Neural crest cell (in vitro differentiated cells): ENCODE data around the gene PAX3. TPM values are rescaled to one million over a fixed set of nuclear protein-coding genes. Genes with fewer than 3 reads are reported as not detected.

Experiments
- DNase-seq: peaks from one replicate; pipeline ENCODE4 v3.0.0; 2021; ENCODE audit warnings: low read depth, mixed read lengths, low spot score
- H3K27ac Mint-ChIP-seq: one replicate; pipeline ENCODE4 v1.8.0; 2021; ENCODE audit warnings: mild to moderate bottlenecking, mixed read lengths; ENCODE audit not compliant: unreplicated experiment
- H3K27me3 Mint-ChIP-seq: 2 replicates; pipeline ENCODE4 v1.8.0; 2021; ENCODE audit warnings: low read depth, mild to moderate bottlenecking, mixed read lengths
- H3K36me3 Mint-ChIP-seq: 2 replicates; pipeline ENCODE4 v1.8.0; 2021; ENCODE audit warnings: low read depth, mild to moderate bottlenecking, mixed read lengths
- H3K4me1 Mint-ChIP-seq: 2 replicates; pipeline ENCODE4 v1.8.0; 2021; ENCODE audit warnings: mixed read lengths
- H3K4me3 Mint-ChIP-seq: one replicate; pipeline ENCODE4 v1.8.0; 2021; ENCODE audit warnings: mild to moderate bottlenecking, mixed read lengths
- H3K9me3 Mint-ChIP-seq: 2 replicates; pipeline ENCODE4 v1.8.0; 2021; ENCODE audit warnings: mixed read lengths
- total RNA-seq: library from RNA; stranded (reverse); gene quantifications from 2 replicates; pipeline ENCODE4 v1.2.1, GENCODE V29; 2021
- TF ChIP-seq, protein P1 (sequence below): fragments of 200-600 bp; sonication (generic); conservative IDR thresholded peaks from 2 replicates; pipeline ENCODE4 v1.5.0; 2021; ENCODE audit warnings: antibody characterized with exemption, mild to moderate bottlenecking

PAX3 gene
- total RNA-seq, 1 donor from 2014 or later: 52.2 TPM

DNA sequence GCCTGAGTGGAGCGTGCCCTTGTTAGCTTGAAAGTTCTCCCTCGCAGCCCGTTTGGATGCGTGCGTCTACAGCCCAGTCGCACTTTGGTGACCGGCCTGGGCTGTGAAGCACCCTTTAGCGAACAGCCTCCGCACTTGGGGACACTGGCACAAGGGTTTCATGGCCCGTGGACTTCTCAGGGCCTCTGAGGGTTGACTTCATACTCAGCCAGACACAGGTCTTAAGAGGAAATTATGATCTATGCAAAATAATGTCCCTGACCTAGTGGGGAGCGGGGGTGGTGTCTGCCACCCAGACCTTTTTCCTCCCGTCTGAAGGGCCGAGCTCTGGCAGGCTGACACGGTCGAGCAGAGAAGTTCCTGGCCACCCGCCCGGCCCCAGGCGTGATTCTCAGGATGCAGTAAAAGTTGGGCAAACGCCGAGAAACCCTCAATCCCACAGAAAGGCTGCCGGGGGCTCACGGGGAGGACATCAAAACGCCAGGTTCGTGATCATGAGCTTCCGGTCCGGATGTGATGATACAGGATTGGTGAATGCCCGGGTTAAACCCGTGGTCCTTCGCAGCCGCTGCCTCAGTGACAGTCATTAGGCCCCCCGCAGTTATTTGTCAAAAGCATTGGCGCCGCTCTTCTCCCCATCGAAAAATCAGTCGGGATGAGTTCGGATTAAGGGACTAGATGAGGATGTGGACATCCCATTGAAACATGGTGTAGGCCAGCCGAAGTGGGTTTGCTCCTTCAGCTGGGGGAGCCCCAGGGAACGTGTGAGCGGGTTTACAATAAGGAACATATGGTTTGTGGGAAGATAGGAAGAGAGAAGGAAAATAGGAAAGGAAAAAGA lies 3.6 kb upstream of the PAX3 start:
- peaks cover 99% of the 10 kb centered on the region for H3K27me3 Mint-ChIP-seq
- peak overlapping the region; percentile 47 for H3K4me3 Mint-ChIP-seq
- peaks cover 75% of the 10 kb centered on the region for H3K4me1 Mint-ChIP-seq
- no peak for DNase-seq
- no peak overlapping the region for H3K27ac Mint-ChIP-seq
- TF ChIP-seq, protein P1, sequence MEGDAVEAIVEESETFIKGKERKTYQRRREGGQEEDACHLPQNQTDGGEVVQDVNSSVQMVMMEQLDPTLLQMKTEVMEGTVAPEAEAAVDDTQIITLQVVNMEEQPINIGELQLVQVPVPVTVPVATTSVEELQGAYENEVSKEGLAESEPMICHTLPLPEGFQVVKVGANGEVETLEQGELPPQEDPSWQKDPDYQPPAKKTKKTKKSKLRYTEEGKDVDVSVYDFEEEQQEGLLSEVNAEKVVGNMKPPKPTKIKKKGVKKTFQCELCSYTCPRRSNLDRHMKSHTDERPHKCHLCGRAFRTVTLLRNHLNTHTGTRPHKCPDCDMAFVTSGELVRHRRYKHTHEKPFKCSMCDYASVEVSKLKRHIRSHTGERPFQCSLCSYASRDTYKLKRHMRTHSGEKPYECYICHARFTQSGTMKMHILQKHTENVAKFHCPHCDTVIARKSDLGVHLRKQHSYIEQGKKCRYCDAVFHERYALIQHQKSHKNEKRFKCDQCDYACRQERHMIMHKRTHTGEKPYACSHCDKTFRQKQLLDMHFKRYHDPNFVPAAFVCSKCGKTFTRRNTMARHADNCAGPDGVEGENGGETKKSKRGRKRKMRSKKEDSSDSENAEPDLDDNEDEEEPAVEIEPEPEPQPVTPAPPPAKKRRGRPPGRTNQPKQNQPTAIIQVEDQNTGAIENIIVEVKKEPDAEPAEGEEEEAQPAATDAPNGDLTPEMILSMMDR: no peak
- H3K36me3 Mint-ChIP-seq: peaks cover under 1% of the 10 kb centered on the region
- no peaks in the 10 kb centered on the region for H3K9me3 Mint-ChIP-seq

DNA sequence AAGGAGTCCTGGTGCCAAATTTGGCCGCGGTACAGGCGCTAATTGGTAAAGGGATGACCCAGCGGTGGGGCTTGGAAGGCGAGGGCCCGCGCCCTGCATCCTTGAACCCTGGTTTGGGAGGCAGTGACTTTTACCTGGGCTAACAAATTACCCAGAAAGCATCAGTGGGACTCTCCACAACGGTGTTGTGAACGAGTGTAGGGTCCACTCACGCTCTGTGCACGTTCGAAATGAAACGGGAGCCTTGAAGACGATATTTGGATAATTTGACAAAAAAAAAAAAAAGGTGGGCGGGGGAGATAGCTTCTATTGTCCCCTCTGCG lies 3.0 kb upstream of the PAX3 start:
- Mint-ChIP-seq H3K27me3 (peaks cover 99% of the 10 kb centered on the region), H3K4me1 (peaks cover 75% of the 10 kb centered on the region), H3K4me3 (peak overlapping the region; percentile 47), H3K27ac (no peak overlapping the region), H3K9me3 (no peaks in the 10 kb centered on the region), H3K36me3 (peaks cover 6% of the 10 kb centered on the region)
- DNase-seq: no peak
- TF ChIP-seq, protein P1: no peak

DNA sequence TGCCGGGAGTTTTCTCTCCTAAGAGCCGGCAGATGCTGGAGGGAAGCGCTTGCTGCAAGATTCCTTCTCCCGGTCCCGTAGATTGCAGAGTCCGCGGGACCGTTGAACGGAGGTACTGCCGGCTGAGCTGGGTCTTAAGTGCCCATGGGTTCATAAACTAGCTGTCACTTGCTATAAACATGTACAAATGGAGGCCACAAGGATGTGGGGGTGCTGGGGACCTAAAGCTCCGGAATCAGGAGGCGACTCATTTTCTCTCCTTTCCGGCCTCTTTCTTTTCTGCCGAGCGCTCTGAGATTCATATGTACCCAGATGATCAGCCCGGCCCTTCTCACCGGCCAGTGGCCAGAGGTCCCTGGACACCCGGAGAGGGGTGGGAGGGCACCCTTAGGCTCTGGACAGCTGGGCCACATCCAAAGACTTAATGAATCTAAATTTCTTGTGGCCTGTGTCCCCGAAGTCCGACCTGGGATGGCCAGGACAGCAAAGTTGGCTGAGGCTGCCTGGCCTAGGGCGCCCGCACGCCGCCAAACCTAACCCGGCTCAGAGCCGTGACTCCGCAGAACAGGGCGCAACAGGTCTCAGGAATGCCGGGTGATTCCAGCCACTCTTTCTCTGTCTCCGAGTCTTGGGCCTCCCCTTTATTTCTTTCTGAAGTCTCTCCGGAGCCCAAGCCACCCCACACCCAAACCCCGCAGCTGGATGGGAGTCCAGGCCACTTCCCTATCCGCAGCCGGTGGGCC lies 2.4 kb upstream of the PAX3 start:
- H3K27me3 Mint-ChIP-seq: peaks cover 99% of the 10 kb centered on the region
- H3K9me3 Mint-ChIP-seq: no peaks in the 10 kb centered on the region
- TF ChIP-seq, protein P1: no peak
- no peak overlapping the region for H3K27ac Mint-ChIP-seq
- peaks cover 11% of the 10 kb centered on the region for H3K36me3 Mint-ChIP-seq
- peak; percentile 36 for DNase-seq
- H3K4me1 Mint-ChIP-seq: peaks cover 76% of the 10 kb centered on the region
- peak overlapping the region; percentile 87 for H3K4me3 Mint-ChIP-seq

DNA sequence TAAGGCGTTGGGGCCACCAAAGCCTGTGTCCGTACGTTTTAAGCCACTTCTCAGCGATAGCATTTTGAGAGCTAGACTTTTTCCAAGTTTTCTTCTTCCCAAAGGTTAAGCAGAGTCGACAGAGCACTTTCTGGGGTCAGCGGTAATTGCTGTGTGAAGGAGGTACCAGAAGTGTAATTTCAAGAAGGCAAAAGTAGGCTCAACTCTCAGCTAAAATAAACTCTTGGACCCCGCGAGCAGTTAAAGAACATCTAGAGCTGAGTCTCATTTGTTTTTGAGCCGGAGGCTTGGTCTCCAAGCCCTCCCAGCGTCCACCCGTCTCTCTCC lies 1.9 kb upstream of the PAX3 start:
- Mint-ChIP-seq H3K27ac (no peak overlapping the region), H3K9me3 (no peaks in the 10 kb centered on the region), H3K4me1 (peaks cover 78% of the 10 kb centered on the region), H3K36me3 (peaks cover 13% of the 10 kb centered on the region), H3K4me3 (peak overlapping the region; percentile 87), H3K27me3 (peaks cover 99% of the 10 kb centered on the region)
- TF ChIP-seq, protein P1: no peak
- no peak for DNase-seq

DNA sequence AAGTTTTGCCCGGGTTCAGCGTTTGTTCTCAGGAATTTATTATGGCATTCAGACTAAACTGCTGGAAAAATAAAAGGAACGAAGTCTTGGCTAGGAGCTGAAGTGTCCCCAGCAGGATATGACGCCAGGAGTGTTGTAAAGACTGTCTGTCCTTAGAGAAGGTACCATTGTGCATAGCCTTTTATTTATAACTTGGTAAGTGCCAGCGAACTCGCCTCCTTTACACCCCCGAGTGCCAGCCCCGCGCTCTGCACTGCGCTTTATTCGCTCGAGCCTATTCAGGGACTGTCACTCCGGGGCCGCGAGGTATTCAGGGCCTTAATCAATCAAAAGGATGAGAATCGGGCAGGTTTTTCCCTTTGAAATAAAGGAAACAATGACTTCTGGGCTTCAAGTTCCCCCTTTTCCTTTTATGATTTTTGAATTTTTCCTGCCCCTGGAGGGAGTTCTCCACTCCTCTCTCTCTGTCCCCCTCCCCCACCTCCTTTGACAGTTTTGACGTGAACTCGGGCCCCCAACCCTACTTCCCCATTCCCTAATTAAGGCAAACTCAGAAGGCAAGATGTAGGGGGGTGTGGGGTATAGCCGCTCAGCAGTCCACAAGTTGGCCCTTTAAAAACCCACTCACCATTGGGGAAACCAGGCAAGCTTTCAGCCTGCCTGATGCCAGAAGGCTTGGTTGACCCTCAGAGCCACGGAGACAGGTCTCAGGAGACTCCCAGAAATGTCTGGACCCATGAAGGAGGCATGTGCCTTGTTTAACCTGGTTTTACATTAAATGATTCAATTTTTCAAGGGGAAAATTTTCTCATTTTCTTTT lies 1.3 kb upstream of the PAX3 start:
- Mint-ChIP-seq H3K27ac (peak overlapping the region; percentile 9), H3K36me3 (peaks cover 16% of the 10 kb centered on the region), H3K27me3 (peaks cover 99% of the 10 kb centered on the region), H3K9me3 (no peaks in the 10 kb centered on the region), H3K4me3 (peak overlapping the region; percentile 87), H3K4me1 (peaks cover 76% of the 10 kb centered on the region)
- TF ChIP-seq, protein P1: no peak
- DNase-seq: no peak
